ENCODE results near the gene ALDH1A2. TPM values are rescaled to one million over a fixed set of nuclear protein-coding genes. Genes with fewer than 3 reads are reported as not detected.

Gene ALDH1A2
- total RNA-seq, 4 donors from 2014 or later: 47.9 to 128 (median 109) TPM

DNA sequence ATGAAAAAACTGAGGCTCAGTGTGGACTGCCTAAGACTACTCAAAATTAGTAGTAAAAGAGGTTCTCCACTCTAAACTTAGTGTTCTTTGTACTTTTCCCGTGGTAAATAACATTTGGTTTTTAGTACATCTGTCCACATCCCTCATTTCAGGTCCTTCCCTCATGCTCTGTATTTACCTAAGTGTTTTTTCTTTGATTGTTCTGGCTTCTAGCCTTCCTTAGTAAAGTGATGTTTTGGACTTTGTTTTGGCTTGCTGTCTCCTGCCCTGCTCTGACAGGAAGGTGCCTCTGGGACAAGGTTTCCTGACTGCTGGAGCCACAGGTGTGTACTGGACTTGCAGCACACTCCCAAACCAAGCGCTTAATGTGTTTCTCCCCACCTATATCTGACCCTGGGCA lies 29.9 kb upstream of the ALDH1A2 start:
- Histone ChIP-seq H3K27me3 (no peaks in the 10 kb centered on the region), H3K4me3 (no peak overlapping the region), H3K36me3 (no peaks in the 10 kb centered on the region), H3K27ac (no peak overlapping the region), H3K9me3 (no peaks in the 10 kb centered on the region), H3K4me1 (no peaks in the 10 kb centered on the region)
- intact Hi-C loops (cut with DNase I; ENCODE audit: low total_unique reads): no loop called here
- TF ChIP-seq, protein P1, sequence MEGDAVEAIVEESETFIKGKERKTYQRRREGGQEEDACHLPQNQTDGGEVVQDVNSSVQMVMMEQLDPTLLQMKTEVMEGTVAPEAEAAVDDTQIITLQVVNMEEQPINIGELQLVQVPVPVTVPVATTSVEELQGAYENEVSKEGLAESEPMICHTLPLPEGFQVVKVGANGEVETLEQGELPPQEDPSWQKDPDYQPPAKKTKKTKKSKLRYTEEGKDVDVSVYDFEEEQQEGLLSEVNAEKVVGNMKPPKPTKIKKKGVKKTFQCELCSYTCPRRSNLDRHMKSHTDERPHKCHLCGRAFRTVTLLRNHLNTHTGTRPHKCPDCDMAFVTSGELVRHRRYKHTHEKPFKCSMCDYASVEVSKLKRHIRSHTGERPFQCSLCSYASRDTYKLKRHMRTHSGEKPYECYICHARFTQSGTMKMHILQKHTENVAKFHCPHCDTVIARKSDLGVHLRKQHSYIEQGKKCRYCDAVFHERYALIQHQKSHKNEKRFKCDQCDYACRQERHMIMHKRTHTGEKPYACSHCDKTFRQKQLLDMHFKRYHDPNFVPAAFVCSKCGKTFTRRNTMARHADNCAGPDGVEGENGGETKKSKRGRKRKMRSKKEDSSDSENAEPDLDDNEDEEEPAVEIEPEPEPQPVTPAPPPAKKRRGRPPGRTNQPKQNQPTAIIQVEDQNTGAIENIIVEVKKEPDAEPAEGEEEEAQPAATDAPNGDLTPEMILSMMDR (IDR thresholded peaks at IDR 0.05): no peak
- TF ChIP-seq POLR2A (IDR thresholded peaks at IDR 0.05): no peak
- DNase-seq: no peak

DNA sequence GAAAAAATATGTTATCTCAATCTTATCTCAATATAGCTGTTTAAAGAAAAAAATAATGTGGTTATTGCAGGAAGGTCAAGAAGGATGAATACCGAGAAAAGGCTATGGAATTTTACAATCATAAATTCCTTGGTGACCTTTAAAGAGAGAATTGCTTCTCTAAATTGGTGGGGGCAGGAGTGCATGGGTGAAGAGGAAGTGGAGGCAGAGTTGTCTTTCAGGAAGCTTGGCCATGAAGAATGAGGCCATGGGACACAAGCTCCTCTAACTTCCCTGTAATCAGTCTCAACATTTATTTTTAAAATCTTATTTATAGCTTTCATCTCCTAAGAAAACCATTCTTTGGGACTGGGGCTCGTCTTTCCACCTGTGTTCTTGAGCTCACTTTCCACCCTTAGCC lies 22.4 kb upstream of the ALDH1A2 start:
- Histone ChIP-seq H3K36me3 (no peaks in the 10 kb centered on the region), H3K27me3 (no peaks in the 10 kb centered on the region), H3K4me1 (no peaks in the 10 kb centered on the region), H3K27ac (no peak overlapping the region), H3K9me3 (no peaks in the 10 kb centered on the region), H3K4me3 (no peak overlapping the region)
- intact Hi-C loops (cut with DNase I; ENCODE audit: low total_unique reads): no loop called here
- TF ChIP-seq, protein P1 (IDR thresholded peaks at IDR 0.05): no peak
- no peak for DNase-seq

DNA sequence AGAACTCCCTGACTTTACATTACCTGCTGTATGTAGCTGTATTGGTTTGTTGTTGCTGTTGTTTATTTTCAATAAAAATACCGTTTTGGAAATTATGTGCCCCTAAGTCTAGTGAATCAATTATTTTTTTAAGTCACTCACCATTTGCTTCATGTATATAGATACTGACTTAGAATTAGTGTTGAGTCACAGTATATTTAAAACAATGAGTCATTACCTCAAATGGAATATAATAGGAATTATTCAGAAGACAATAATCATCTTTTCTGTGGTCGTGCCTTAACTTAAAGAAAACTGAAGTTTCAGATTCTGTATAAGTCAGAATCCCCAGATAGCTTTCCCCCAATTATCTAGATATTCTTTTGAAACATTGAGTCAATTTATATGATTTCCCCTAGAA lies 21.0 kb upstream of the ALDH1A2 start:
- no peak for TF ChIP-seq POLR2A (IDR thresholded peaks at IDR 0.05)
- TF ChIP-seq, protein P1 (IDR thresholded peaks at IDR 0.05): no peak
- no peak overlapping the region for H3K4me3 ChIP-seq
- H3K36me3 ChIP-seq: no peaks in the 10 kb centered on the region
- no peak for DNase-seq
- H3K27ac ChIP-seq: no peak overlapping the region
- H3K9me3 ChIP-seq: no peaks in the 10 kb centered on the region
- H3K27me3 ChIP-seq: no peaks in the 10 kb centered on the region
- intact Hi-C loops (cut with DNase I; ENCODE audit: low total_unique reads): no loop called here
- no peaks in the 10 kb centered on the region for H3K4me1 ChIP-seq

DNA sequence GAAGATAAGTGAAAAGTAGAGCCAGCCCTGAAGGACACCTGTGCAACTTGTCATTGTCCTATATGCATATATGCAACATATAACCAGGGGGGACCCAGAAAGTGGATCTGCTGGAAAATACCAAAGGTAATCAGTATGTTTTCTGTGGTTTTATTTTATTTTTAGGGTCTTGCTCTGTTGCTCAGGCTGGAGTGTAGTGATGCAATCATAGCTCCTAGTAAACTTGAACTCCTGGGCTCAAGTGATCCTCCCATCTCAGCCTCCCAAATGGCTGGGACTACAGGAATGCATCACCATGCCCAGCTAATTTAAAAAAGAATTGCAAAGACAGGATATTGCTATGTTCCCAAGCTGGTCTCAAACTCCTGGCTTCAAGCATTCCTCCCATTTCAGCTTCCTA lies 18.0 kb upstream of the ALDH1A2 start:
- Histone ChIP-seq H3K36me3 (no peaks in the 10 kb centered on the region), H3K27me3 (no peaks in the 10 kb centered on the region), H3K27ac (no peak overlapping the region), H3K4me3 (no peak overlapping the region), H3K9me3 (no peaks in the 10 kb centered on the region), H3K4me1 (no peaks in the 10 kb centered on the region)
- no peak for DNase-seq
- no peak for TF ChIP-seq POLR2A (IDR thresholded peaks at IDR 0.05)
- TF ChIP-seq, protein P1 (IDR thresholded peaks at IDR 0.05): no peak
- intact Hi-C loops (cut with DNase I; ENCODE audit: low total_unique reads): no loop called here

DNA sequence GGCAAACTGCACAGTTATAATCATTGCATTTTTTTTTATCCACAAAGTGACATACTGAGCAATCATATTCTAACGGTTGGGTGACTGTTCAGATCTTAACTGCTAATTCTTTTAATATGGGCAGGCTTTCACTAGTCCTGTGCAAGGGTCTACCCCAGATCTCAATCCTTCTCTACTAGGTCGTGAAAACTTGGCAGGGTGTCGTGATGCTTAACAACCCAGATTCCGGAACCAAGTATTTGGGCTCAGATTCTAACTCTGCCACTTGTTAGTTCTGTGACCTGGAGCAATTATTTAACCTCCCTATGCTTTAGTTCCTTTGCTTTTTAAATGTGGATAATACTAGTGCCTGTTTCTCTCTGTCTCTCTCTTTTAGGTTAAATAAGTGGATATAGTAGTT lies 16.4 kb upstream of the ALDH1A2 start:
- intact Hi-C loops (cut with DNase I; ENCODE audit: low total_unique reads): no loop called here
- DNase-seq: no peak
- H3K27me3 ChIP-seq: no peaks in the 10 kb centered on the region
- H3K27ac ChIP-seq: no peak overlapping the region
- TF ChIP-seq POLR2A (IDR thresholded peaks at IDR 0.05): no peak
- TF ChIP-seq, protein P1 (IDR thresholded peaks at IDR 0.05): no peak
- H3K36me3 ChIP-seq: no peaks in the 10 kb centered on the region
- H3K4me3 ChIP-seq: no peak overlapping the region
- H3K4me1 ChIP-seq: no peaks in the 10 kb centered on the region
- H3K9me3 ChIP-seq: no peaks in the 10 kb centered on the region
